Measurements from ENCODE around the gene ICAM4. TPM values are rescaled to one million over a fixed set of nuclear protein-coding genes. Genes with fewer than 3 reads are reported as not detected.

The ICAM4 gene
- total and polyA plus RNA-seq, 2 of the 13 experiments (the other 11 are each of a cell fraction or from before 2014, with no cell fraction given), result 2.9 to 4.0 TPM

DNA sequence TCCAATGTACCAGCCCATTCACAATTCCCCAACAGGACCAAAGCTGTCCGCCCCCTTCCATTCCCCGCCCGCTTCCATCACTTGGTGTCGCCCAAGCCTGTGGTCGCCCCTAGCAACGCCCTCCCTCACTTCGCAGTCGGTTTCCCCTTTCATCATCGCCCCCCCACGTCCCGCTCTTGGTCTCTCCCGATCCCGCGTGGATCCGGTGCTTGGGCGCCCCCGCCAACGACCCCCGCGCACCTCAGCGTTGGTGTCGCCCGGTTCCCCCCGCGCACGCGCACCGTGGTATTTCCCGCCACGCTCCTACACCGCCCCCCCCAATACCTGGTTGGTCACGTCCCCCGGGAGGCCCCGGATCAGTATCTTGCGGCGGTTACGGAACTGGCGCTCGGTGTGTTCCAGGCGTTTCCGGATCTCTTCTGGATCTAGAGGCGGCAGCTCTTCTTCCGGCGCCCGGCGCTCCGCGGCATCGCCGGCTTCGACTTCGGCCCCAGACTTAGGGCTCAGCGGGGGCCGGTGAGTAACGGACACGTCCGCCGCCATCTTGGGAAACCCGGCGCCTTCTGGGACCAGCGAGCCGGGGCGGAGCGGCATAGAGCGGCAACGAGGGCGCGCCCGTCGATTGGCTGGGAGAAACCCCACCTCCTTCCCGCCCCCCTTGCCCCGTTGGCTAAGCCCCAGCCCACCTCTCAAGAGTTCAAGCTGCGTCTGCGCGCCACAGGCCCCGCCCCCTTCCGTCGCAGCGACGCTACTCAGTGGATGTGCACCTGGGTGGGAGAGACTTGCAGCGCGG, 46.4 kb downstream of the ICAM4 start, which contains the start of gene RAVER1 (continued):
- TF ChIP-seq, protein P1, sequence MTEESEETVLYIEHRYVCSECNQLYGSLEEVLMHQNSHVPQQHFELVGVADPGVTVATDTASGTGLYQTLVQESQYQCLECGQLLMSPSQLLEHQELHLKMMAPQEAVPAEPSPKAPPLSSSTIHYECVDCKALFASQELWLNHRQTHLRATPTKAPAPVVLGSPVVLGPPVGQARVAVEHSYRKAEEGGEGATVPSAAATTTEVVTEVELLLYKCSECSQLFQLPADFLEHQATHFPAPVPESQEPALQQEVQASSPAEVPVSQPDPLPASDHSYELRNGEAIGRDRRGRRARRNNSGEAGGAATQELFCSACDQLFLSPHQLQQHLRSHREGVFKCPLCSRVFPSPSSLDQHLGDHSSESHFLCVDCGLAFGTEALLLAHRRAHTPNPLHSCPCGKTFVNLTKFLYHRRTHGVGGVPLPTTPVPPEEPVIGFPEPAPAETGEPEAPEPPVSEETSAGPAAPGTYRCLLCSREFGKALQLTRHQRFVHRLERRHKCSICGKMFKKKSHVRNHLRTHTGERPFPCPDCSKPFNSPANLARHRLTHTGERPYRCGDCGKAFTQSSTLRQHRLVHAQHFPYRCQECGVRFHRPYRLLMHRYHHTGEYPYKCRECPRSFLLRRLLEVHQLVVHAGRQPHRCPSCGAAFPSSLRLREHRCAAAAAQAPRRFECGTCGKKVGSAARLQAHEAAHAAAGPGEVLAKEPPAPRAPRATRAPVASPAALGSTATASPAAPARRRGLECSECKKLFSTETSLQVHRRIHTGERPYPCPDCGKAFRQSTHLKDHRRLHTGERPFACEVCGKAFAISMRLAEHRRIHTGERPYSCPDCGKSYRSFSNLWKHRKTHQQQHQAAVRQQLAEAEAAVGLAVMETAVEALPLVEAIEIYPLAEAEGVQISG (CRISPR knock-in tag; IDR thresholded peaks at IDR 0.05), result peak; percentile 98
- TF ChIP-seq ZNF34 (CRISPR knock-in tag; IDR thresholded peaks at IDR 0.05; ENCODE audit: borderline replicate concordance) (peak; percentile 66; the same call in 1 of the 2 replicates), ZBTB7A (CRISPR knock-in tag; IDR thresholded peaks at IDR 0.05) (peak; percentile 27; the same call in 1 of the 2 replicates), CREM (IDR thresholded peaks at IDR 0.05) (peak; percentile 49; the same call in 1 of the 2 replicates), CREM (CRISPR knock-in tag; IDR thresholded peaks at IDR 0.05) (no peak), ESRRA (CRISPR knock-in tag; IDR thresholded peaks at IDR 0.05; ENCODE audit: low read depth) (peak; percentile 63; the same call in 1 of the 2 replicates), GABPB1 (CRISPR knock-in tag; IDR thresholded peaks at IDR 0.05) (peak; percentile 85), ZNF256 (CRISPR knock-in tag; conservative IDR thresholded peaks at IDR 0.05) (no peak), STAT5B (CRISPR knock-in tag; IDR thresholded peaks at IDR 0.05) (no peak), HES4 (CRISPR knock-in tag; IDR thresholded peaks at IDR 0.05; ENCODE audit: borderline replicate concordance) (0 out of 2 replicates have a peak, but pooled peaks have one; percentile 17), ZNF775 (CRISPR knock-in tag; IDR thresholded peaks at IDR 0.05; ENCODE audit: borderline replicate concordance) (peak; percentile 64; the same call in 1 of the 2 replicates), NFYC (CRISPR knock-in tag; IDR thresholded peaks at IDR 0.05) (peak; percentile 80), ZNF30 (CRISPR knock-in tag; IDR thresholded peaks at IDR 0.05) (no peak; the same call in 1 of the 2 replicates), WIZ (CRISPR knock-in tag; IDR thresholded peaks at IDR 0.05) (no peak; the same call in 1 of the 2 replicates), THYN1 (CRISPR knock-in tag; IDR thresholded peaks at IDR 0.05; ENCODE audit: borderline replicate concordance, low read depth) (no peak), TOPORS (CRISPR knock-in tag; IDR thresholded peaks at IDR 0.05) (no peak), ZNF503 (CRISPR knock-in tag; IDR thresholded peaks at IDR 0.05) (no peak), HDAC2 (CRISPR knock-in tag; IDR thresholded peaks at IDR 0.05) (no peak; the same call in 1 of the 2 replicates), ZNF225 (CRISPR knock-in tag; IDR thresholded peaks at IDR 0.05) (no peak), ZNF143 (CRISPR knock-in tag; IDR thresholded peaks at IDR 0.05) (peak; percentile 86), NPAS2 (CRISPR knock-in tag; IDR thresholded peaks at IDR 0.05; ENCODE audit: borderline replicate concordance) (no peak)
- TF ChIP-seq, protein P2, sequence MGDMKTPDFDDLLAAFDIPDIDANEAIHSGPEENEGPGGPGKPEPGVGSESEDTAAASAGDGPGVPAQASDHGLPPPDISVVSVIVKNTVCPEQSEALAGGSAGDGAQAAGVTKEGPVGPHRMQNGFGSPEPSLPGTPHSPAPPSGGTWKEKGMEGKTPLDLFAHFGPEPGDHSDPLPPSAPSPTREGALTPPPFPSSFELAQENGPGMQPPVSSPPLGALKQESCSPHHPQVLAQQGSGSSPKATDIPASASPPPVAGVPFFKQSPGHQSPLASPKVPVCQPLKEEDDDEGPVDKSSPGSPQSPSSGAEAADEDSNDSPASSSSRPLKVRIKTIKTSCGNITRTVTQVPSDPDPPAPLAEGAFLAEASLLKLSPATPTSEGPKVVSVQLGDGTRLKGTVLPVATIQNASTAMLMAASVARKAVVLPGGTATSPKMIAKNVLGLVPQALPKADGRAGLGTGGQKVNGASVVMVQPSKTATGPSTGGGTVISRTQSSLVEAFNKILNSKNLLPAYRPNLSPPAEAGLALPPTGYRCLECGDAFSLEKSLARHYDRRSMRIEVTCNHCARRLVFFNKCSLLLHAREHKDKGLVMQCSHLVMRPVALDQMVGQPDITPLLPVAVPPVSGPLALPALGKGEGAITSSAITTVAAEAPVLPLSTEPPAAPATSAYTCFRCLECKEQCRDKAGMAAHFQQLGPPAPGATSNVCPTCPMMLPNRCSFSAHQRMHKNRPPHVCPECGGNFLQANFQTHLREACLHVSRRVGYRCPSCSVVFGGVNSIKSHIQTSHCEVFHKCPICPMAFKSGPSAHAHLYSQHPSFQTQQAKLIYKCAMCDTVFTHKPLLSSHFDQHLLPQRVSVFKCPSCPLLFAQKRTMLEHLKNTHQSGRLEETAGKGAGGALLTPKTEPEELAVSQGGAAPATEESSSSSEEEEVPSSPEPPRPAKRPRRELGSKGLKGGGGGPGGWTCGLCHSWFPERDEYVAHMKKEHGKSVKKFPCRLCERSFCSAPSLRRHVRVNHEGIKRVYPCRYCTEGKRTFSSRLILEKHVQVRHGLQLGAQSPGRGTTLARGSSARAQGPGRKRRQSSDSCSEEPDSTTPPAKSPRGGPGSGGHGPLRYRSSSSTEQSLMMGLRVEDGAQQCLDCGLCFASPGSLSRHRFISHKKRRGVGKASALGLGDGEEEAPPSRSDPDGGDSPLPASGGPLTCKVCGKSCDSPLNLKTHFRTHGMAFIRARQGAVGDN (CRISPR knock-in tag; IDR thresholded peaks at IDR 0.05), result peak; percentile 76
